WERI-Rb-1 (cell line): ENCODE data around the gene TIAM1.

Experiments
- DNase-seq: peaks from one replicate; pipeline ENCODE4 v3.0.0-alpha.2; 2020
- H3K27ac ChIP-seq: fragments of 250-450 bp; sonication (Bioruptor Pico); 2 replicates; pipeline ENCODE4 v1.5.1; 2020; ENCODE audit warnings: mild to moderate bottlenecking, moderate library complexity
- H3K27me3 ChIP-seq: fragments of 250-450 bp; sonication (Bioruptor Pico); 2 replicates; pipeline ENCODE4 v1.5.1; 2021; ENCODE audit warnings: mild to moderate bottlenecking, low read depth, moderate library complexity; ENCODE audit not compliant: insufficient read depth, severe bottlenecking
- H3K36me3 ChIP-seq: fragments of 250-450 bp; sonication (Bioruptor Pico); 2 replicates; pipeline ENCODE4 v1.5.1; 2020; ENCODE audit warnings: mild to moderate bottlenecking, moderate library complexity
- H3K4me3 ChIP-seq: 2 replicates; pipeline ENCODE4 v1.5.1; 2011; ENCODE audit warnings: low read depth, mild to moderate bottlenecking, control low read depth, low read length
- H3K9me3 ChIP-seq: fragments of 250-450 bp; sonication (Bioruptor Pico); 2 replicates; pipeline ENCODE4 v1.5.1; 2021; ENCODE audit warnings: mild to moderate bottlenecking, moderate library complexity; ENCODE audit not compliant: severe bottlenecking
- CTCF ChIP-seq: IDR thresholded peaks from 2 replicates; pipeline ENCODE4 v1.5.1; 2011; ENCODE audit warnings: low read depth, mild to moderate bottlenecking, control low read depth, inconsistent platforms, low read length

Gene TIAM1

GRCh38 chr21:31236528-31236927, 107.5 kb downstream of the TIAM1 start:
- H3K36me3 ChIP-seq, result peaks cover 17% of the 10 kb centered on the region
- H3K9me3 ChIP-seq, result no peaks in the 10 kb centered on the region
- no peaks in the 10 kb centered on the region for H3K27me3 ChIP-seq
- DNase-seq, result no peak
- no peak overlapping the region for H3K27ac ChIP-seq
- TF ChIP-seq CTCF, result no peak
- H3K4me3 ChIP-seq, result no peak overlapping the region

GRCh38 chr21:31235671-31236450, 108.2 kb downstream of the TIAM1 start:
- no peak overlapping the region for H3K27ac ChIP-seq
- no peaks in the 10 kb centered on the region for H3K27me3 ChIP-seq
- H3K9me3 ChIP-seq, result no peaks in the 10 kb centered on the region
- DNase-seq, result no peak
- H3K4me3 ChIP-seq, result no peak overlapping the region
- TF ChIP-seq CTCF, result no peak
- H3K36me3 ChIP-seq, result peaks cover 10% of the 10 kb centered on the region; the same call in 1 of the 2 replicates

- Histone ChIP-seq H3K9me3 (no peaks in the 10 kb centered on the region), H3K27ac (no peak overlapping the region), H3K27me3 (no peaks in the 10 kb centered on the region), H3K4me3 (no peak overlapping the region), H3K36me3 (peaks cover under 1% of the 10 kb centered on the region; the same call in 1 of the 2 replicates)
- TF ChIP-seq CTCF, result no peak
- no peak for DNase-seq
Observed at GRCh38 chr21:31234936-31235335, 109.1 kb downstream of the TIAM1 start.

GRCh38 chr21:31233711-31234110, 110.3 kb downstream of the TIAM1 start:
- no peaks in the 10 kb centered on the region for H3K27me3 ChIP-seq
- DNase-seq, result no peak
- no peak for TF ChIP-seq CTCF

GRCh38 chr21:31232344-31232743, 111.7 kb downstream of the TIAM1 start:
- H3K4me3 ChIP-seq, result no peak overlapping the region
- DNase-seq, result no peak
- no peak overlapping the region for H3K27ac ChIP-seq
- H3K27me3 ChIP-seq, result no peaks in the 10 kb centered on the region
- no peaks in the 10 kb centered on the region; the same call in 1 of the 2 replicates for H3K36me3 ChIP-seq
- H3K9me3 ChIP-seq, result no peaks in the 10 kb centered on the region
- no peak for TF ChIP-seq CTCF

More at GRCh38 chr21:31233711-31234110, 110.3 kb downstream of the TIAM1 start:
- no peak overlapping the region for H3K27ac ChIP-seq
- H3K4me3 ChIP-seq, result no peak overlapping the region
- H3K36me3 ChIP-seq, result no peaks in the 10 kb centered on the region; the same call in 1 of the 2 replicates
- H3K9me3 ChIP-seq, result no peaks in the 10 kb centered on the region
